Measurements from ENCODE around the gene CEPT1.

CEPT1 gene

GRCh38 chr1:111183308-111184069 lies 43.5 kb downstream of the CEPT1 start:
- no peak overlapping the region for H3K27ac ChIP-seq
- no peak for TF ChIP-seq ZFX (IDR thresholded peaks at IDR 0.05)
- TF ChIP-seq, protein P1, sequence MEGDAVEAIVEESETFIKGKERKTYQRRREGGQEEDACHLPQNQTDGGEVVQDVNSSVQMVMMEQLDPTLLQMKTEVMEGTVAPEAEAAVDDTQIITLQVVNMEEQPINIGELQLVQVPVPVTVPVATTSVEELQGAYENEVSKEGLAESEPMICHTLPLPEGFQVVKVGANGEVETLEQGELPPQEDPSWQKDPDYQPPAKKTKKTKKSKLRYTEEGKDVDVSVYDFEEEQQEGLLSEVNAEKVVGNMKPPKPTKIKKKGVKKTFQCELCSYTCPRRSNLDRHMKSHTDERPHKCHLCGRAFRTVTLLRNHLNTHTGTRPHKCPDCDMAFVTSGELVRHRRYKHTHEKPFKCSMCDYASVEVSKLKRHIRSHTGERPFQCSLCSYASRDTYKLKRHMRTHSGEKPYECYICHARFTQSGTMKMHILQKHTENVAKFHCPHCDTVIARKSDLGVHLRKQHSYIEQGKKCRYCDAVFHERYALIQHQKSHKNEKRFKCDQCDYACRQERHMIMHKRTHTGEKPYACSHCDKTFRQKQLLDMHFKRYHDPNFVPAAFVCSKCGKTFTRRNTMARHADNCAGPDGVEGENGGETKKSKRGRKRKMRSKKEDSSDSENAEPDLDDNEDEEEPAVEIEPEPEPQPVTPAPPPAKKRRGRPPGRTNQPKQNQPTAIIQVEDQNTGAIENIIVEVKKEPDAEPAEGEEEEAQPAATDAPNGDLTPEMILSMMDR (conservative IDR thresholded peaks at IDR 0.05), result no peak

DNA sequence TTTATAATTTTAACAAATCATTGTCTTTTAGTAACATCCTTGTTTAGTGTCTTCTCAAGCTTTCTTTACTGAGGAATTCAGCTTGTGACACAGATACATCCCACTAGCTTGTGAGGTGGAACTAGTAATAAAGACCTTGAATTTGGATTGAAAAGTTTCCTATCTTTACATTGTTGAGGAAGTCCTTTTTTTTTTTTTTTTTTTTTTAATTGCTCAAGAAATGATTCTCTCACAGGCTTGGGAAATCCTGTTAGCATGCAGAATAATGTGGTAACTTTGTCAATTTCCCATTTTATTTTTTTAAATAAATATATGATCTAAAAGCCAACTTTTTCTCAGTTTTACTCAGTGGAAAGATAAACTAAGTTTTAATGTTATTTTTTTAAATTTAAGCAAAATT lies 44.6 kb downstream of the CEPT1 start:
- TF ChIP-seq ZFX (IDR thresholded peaks at IDR 0.05), result no peak
- TF ChIP-seq, protein P1 (conservative IDR thresholded peaks at IDR 0.05), result no peak
- no peak overlapping the region for H3K27ac ChIP-seq

DNA sequence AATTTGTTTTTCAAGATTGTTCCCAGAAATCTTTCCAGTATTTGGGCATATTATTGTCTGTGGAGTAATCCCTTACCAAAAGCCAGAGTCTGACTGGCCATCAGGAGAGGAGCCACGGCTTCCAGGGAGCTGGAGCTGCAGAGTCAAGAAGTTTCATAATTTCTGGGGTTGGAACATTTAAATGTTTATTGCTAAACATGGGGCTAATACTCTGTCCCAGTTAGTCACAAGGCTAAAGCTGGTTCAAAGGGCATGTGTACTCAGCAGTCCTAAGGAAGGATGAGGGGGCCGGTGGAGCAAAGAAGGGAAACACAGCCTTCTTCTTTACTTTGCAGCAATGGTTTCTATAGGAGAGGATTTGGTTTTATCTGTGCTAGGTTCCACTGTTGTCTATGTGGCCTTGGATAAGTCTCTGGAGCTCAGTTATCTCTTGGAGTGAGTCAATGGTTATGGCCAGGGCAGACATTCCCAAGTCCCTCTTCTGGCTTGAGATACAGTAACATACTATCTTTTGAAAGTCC lies 51.0 kb downstream of the CEPT1 start:
- TF ChIP-seq, protein P1 (conservative IDR thresholded peaks at IDR 0.05), result no peak
- no peak for TF ChIP-seq ZFX (IDR thresholded peaks at IDR 0.05)
- no peak overlapping the region for H3K27ac ChIP-seq

GRCh38 chr1:111191496-111191895 lies 51.5 kb downstream of the CEPT1 start:
- no peak for TF ChIP-seq ZFX (IDR thresholded peaks at IDR 0.05)
- TF ChIP-seq, protein P1 (conservative IDR thresholded peaks at IDR 0.05), result no peak
- H3K27ac ChIP-seq, result no peak overlapping the region

- TF ChIP-seq, protein P1 (conservative IDR thresholded peaks at IDR 0.05), result no peak
- no peak for TF ChIP-seq ZFX (IDR thresholded peaks at IDR 0.05)
- no peak overlapping the region for H3K27ac ChIP-seq
These were observed 52.1 kb downstream of the CEPT1 start for GRCh38 chr1:111192074-111192473.

DNA sequence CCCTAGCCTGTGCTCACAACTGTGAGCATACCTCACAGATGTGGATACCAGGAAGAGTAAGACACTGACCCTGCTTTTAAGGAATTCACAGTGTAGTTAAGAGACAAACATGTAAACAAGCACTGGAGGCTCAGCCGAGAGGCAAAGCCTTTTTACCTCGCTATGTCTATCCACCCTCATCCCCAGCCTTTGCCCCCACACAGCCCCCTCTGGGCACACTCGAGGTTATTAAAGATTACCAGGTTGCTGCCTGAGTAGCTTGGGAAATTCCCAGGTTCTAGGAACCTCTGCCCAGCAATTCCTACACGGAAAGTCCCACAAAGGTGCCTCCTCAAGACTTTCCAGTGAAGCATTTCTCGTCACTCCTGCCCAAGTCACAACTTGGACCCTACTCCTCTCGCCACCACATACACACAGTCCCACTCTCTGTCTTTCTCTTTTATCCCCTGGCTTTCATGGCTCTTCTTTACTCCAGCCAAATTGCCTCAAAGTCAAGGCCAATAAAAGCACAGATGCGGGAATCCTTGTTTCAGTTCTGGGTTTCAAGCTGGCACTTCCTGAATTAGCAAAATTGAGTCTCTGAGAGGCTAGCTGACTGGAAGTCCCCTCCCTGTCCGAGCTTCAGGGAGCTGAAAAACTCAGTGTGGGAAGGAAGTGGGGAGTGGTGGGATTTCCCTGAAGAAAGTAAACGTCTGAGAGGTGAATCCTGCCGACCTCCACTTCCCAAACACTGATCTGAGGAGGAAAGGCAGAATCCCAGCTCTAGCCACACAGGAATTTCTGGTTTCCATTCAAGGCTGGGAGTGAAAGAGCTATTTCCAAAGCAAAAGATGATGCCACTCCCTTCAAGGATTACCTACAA lies 52.9 kb downstream of the CEPT1 start:
- TF ChIP-seq ZFX (IDR thresholded peaks at IDR 0.05), result no peak
- TF ChIP-seq, protein P1 (conservative IDR thresholded peaks at IDR 0.05), result no peak
- no peak overlapping the region for H3K27ac ChIP-seq
